Rectal smooth muscle tissue (tissue), 1 donor: ENCODE data around the gene SCOC.

ENCODE experiments used
- H3K27ac ChIP-seq: one replicate; pipeline ENCODE4 v1.7.0; 2013; ENCODE audit warnings: low read depth, low read length, inconsistent platforms
- H3K27me3 ChIP-seq: one replicate; pipeline ENCODE4 v1.7.0; 2013; ENCODE audit warnings: low read length; ENCODE audit not compliant: control insufficient read depth, insufficient read depth
- H3K36me3 ChIP-seq: one replicate; pipeline ENCODE4 v1.7.0; 2013; ENCODE audit warnings: low read length; ENCODE audit not compliant: control insufficient read depth, insufficient read depth
- H3K4me1 ChIP-seq: one replicate; pipeline ENCODE4 v1.7.0; 2013; ENCODE audit warnings: low read length; ENCODE audit not compliant: control insufficient read depth, insufficient read depth
- H3K4me3 ChIP-seq: one replicate; pipeline ENCODE4 v1.7.0; 2013; ENCODE audit warnings: low read length
- H3K9ac ChIP-seq: one replicate; pipeline ENCODE4 v1.7.0; 2013; ENCODE audit warnings: low read length

SCOC gene

GRCh38 chr4:140344621-140345020 is 28.8 kb upstream of the SCOC start:
- no peak overlapping the region for H3K27ac ChIP-seq

GRCh38 chr4:140346136-140346535 is 27.3 kb upstream of the SCOC start:
- Histone ChIP-seq H3K27me3 (no peaks in the 10 kb centered on the region), H3K27ac (no peak overlapping the region), H3K36me3 (no peaks in the 10 kb centered on the region), H3K4me1 (no peaks in the 10 kb centered on the region), H3K9ac (no peak overlapping the region), H3K4me3 (no peak overlapping the region)

More at GRCh38 chr4:140344621-140345020, 28.8 kb upstream of the SCOC start:
- Histone ChIP-seq H3K27me3 (no peaks in the 10 kb centered on the region), H3K36me3 (no peaks in the 10 kb centered on the region), H3K9ac (no peak overlapping the region), H3K4me3 (no peak overlapping the region), H3K4me1 (no peaks in the 10 kb centered on the region)

- no peaks in the 10 kb centered on the region for H3K4me1 ChIP-seq
- H3K27ac ChIP-seq = no peak overlapping the region
- H3K4me3 ChIP-seq = no peak overlapping the region
- no peaks in the 10 kb centered on the region for H3K36me3 ChIP-seq
- no peak overlapping the region for H3K9ac ChIP-seq
- no peaks in the 10 kb centered on the region for H3K27me3 ChIP-seq
These were observed 23.6 kb upstream of the SCOC start for GRCh38 chr4:140349816-140350215.

- Histone ChIP-seq H3K4me3 (no peak overlapping the region), H3K36me3 (no peaks in the 10 kb centered on the region), H3K27me3 (no peaks in the 10 kb centered on the region), H3K9ac (no peak overlapping the region), H3K27ac (no peak overlapping the region), H3K4me1 (no peaks in the 10 kb centered on the region)
These were observed 22.1 kb upstream of the SCOC start for GRCh38 chr4:140351093-140352075.

GRCh38 chr4:140353786-140354185 is 19.7 kb upstream of the SCOC start:
- Histone ChIP-seq H3K27ac (no peak overlapping the region), H3K4me3 (no peak overlapping the region), H3K36me3 (no peaks in the 10 kb centered on the region), H3K4me1 (no peaks in the 10 kb centered on the region), H3K9ac (no peak overlapping the region), H3K27me3 (no peaks in the 10 kb centered on the region)

GRCh38 chr4:140355288-140355687 is 18.2 kb upstream of the SCOC start:
- Histone ChIP-seq H3K9ac (no peak overlapping the region), H3K4me3 (no peak overlapping the region), H3K36me3 (no peaks in the 10 kb centered on the region), H3K27me3 (no peaks in the 10 kb centered on the region), H3K4me1 (no peaks in the 10 kb centered on the region), H3K27ac (no peak overlapping the region)

GRCh38 chr4:140357868-140358267 is 15.6 kb upstream of the SCOC start:
- no peaks in the 10 kb centered on the region for H3K4me1 ChIP-seq
- H3K27ac ChIP-seq = no peak overlapping the region
- H3K4me3 ChIP-seq = no peak overlapping the region
- no peak overlapping the region for H3K9ac ChIP-seq
- no peaks in the 10 kb centered on the region for H3K36me3 ChIP-seq
- no peaks in the 10 kb centered on the region for H3K27me3 ChIP-seq

- no peak overlapping the region for H3K9ac ChIP-seq
These were observed 15.2 kb upstream of the SCOC start for GRCh38 chr4:140358281-140358680.

GRCh38 chr4:140359562-140360427 is 13.7 kb upstream of the SCOC start:
- H3K9ac ChIP-seq = no peak overlapping the region
- no peak overlapping the region for H3K4me3 ChIP-seq
- H3K27ac ChIP-seq = no peak overlapping the region
- no peaks in the 10 kb centered on the region for H3K27me3 ChIP-seq
- H3K4me1 ChIP-seq = no peaks in the 10 kb centered on the region
- H3K36me3 ChIP-seq = no peaks in the 10 kb centered on the region

More at GRCh38 chr4:140358281-140358680, 15.2 kb upstream of the SCOC start:
- no peak overlapping the region for H3K4me3 ChIP-seq
- no peaks in the 10 kb centered on the region for H3K27me3 ChIP-seq
- no peaks in the 10 kb centered on the region for H3K36me3 ChIP-seq
- no peak overlapping the region for H3K27ac ChIP-seq
- H3K4me1 ChIP-seq = no peaks in the 10 kb centered on the region

GRCh38 chr4:140361099-140361498 is 12.3 kb upstream of the SCOC start:
- H3K27ac ChIP-seq = no peak overlapping the region

GRCh38 chr4:140363051-140363450 is 10.4 kb upstream of the SCOC start:
- H3K27me3 ChIP-seq = no peaks in the 10 kb centered on the region
- H3K36me3 ChIP-seq = no peaks in the 10 kb centered on the region
- no peaks in the 10 kb centered on the region for H3K4me1 ChIP-seq
- H3K9ac ChIP-seq = no peak overlapping the region
- no peak overlapping the region for H3K27ac ChIP-seq
- no peak overlapping the region for H3K4me3 ChIP-seq

More at GRCh38 chr4:140361099-140361498, 12.3 kb upstream of the SCOC start:
- no peaks in the 10 kb centered on the region for H3K27me3 ChIP-seq
- no peak overlapping the region for H3K4me3 ChIP-seq
- H3K36me3 ChIP-seq = no peaks in the 10 kb centered on the region
- no peak overlapping the region for H3K9ac ChIP-seq
- no peaks in the 10 kb centered on the region for H3K4me1 ChIP-seq

- no peaks in the 10 kb centered on the region for H3K27me3 ChIP-seq
- H3K36me3 ChIP-seq = no peaks in the 10 kb centered on the region
- H3K4me1 ChIP-seq = no peaks in the 10 kb centered on the region
- H3K9ac ChIP-seq = no peak overlapping the region
- H3K27ac ChIP-seq = no peak overlapping the region
- no peak overlapping the region for H3K4me3 ChIP-seq
These were observed 9.9 kb upstream of the SCOC start for GRCh38 chr4:140363558-140363957.
